ENCODE results near the gene PHC3.

The PHC3 gene

DNA sequence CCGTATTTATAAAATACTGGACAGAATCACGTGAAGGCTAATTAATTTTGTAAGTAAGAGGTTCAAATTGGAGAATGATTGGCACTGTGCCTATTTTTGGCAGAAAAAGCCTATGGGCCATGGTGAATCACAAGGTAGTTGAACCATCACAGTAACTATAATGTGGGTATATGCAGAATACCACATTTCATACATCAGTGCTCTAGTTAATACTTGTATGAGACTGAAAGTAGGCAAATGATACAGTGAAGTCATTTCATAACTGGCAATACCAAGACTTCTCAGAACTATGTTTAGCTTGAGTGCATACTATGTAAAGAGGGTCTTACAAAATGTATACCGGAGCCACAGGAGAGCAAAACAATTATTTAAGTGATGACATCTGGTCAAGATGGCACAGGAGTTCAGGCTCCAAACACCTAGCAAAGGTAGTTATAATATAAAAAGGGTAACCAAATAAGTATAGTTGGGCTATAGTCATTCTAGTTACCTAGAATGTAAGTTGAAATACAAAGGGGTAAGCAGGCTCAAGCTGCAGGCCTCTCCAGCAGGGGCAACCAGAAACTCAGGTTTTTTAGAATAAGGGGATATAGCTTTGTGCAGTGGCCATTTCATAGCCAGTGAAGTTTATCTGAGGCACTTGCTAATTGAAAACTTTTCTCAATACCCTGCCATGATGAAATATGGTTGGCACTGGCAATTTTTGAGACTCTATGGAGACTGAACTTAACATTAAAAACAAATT, 124.7 kb downstream of the PHC3 start:
- TF ChIP-seq, protein P1, sequence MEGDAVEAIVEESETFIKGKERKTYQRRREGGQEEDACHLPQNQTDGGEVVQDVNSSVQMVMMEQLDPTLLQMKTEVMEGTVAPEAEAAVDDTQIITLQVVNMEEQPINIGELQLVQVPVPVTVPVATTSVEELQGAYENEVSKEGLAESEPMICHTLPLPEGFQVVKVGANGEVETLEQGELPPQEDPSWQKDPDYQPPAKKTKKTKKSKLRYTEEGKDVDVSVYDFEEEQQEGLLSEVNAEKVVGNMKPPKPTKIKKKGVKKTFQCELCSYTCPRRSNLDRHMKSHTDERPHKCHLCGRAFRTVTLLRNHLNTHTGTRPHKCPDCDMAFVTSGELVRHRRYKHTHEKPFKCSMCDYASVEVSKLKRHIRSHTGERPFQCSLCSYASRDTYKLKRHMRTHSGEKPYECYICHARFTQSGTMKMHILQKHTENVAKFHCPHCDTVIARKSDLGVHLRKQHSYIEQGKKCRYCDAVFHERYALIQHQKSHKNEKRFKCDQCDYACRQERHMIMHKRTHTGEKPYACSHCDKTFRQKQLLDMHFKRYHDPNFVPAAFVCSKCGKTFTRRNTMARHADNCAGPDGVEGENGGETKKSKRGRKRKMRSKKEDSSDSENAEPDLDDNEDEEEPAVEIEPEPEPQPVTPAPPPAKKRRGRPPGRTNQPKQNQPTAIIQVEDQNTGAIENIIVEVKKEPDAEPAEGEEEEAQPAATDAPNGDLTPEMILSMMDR (conservative IDR thresholded peaks at IDR 0.05; ENCODE audit: low read depth, low read length): no peak
- no peak for DNase-seq (ENCODE audit: low read depth)
- no peak overlapping the region for H3K4me3 ChIP-seq (ENCODE audit: low read depth, low read length)

DNA sequence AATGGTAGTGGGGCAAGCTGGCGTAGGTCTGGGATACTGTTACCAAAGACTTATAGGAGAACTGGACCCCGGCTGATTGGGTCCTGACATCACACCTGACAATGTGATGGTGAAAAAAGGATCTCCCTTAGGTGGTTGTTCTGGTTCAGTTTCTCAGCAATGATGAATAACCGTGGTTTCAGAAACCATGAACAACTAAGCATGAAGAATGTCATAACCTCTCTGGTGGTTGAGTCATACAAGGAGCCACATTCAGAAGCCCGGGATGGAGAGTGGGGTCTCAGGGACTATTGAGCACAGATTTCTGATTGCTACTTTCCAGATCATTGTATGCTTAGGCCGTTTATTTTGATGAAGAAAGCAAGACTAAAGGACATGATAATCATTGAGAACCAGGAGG, 126.3 kb downstream of the PHC3 start:
- H3K4me3 ChIP-seq (ENCODE audit: low read depth, low read length): no peak overlapping the region
- DNase-seq (ENCODE audit: low read depth): peak; percentile 37
- TF ChIP-seq, protein P1 (conservative IDR thresholded peaks at IDR 0.05; ENCODE audit: low read depth, low read length): no peak

DNA sequence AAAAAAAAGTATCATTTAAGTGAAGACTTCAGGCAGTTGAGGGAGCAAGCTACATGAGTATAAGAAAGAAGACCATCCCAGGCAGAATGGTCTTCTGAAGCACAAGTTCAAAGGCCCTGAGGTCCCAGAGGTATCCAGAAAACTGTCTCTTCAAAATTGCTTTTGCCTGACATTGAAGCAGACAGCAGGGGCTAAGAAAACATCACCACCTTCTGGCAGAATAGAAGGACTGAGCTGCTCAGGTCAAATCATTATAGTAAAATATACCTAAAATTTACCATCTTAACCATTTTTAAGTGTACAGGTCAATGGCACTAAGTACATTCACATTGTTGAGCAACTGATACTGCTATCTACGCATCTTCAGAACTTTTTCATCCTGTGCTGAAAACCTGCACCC, 127.3 kb downstream of the PHC3 start:
- DNase-seq (ENCODE audit: low read depth): peak; percentile 46
- TF ChIP-seq, protein P1 (conservative IDR thresholded peaks at IDR 0.05; ENCODE audit: low read depth, low read length): peak; percentile 60
- no peak overlapping the region for H3K4me3 ChIP-seq (ENCODE audit: low read depth, low read length)

DNA sequence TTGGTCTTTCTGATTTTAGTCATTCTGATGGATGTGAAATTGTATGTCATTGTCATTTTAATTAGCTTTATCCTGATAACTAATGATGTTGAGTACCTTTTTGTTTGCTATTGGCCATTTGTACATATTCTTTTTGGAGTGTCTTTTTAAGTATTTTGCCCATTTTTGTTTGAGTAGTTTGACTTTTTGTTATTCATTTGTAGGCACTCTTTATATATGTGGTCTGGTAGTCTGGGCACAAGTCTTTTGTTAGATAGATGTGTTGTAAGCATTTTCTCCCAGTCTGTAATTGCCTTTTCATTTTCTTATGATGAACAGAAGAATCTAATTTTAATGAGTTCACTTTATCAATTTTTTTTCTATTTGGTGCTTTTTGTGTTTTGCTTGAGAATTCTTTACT, 129.1 kb downstream of the PHC3 start:
- DNase-seq (ENCODE audit: low read depth): no peak
- TF ChIP-seq, protein P1 (conservative IDR thresholded peaks at IDR 0.05; ENCODE audit: low read depth, low read length): no peak
- H3K4me3 ChIP-seq (ENCODE audit: low read depth, low read length): no peak overlapping the region

DNA sequence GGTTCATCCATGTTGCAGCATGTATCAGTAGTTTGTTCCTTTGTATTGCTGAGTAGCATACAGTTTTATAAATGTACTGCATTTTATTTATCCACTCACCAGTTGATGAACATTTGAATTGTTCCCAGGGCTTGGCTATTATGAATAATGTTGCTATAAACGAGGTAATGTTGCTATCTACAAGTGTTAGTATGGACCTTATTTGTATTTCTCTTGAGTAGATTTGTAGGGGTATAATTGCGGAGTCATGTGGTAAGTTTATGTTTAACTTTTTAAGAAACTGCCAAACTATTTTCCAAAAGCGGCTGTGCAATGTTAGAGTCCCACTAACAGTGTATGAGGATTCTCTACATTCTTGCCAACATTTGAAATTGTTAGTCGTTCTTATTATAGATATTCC, 130.8 kb downstream of the PHC3 start:
- DNase-seq (ENCODE audit: low read depth): no peak
- no peak overlapping the region for H3K4me3 ChIP-seq (ENCODE audit: low read depth, low read length)
- TF ChIP-seq, protein P1 (conservative IDR thresholded peaks at IDR 0.05; ENCODE audit: low read depth, low read length): no peak

DNA sequence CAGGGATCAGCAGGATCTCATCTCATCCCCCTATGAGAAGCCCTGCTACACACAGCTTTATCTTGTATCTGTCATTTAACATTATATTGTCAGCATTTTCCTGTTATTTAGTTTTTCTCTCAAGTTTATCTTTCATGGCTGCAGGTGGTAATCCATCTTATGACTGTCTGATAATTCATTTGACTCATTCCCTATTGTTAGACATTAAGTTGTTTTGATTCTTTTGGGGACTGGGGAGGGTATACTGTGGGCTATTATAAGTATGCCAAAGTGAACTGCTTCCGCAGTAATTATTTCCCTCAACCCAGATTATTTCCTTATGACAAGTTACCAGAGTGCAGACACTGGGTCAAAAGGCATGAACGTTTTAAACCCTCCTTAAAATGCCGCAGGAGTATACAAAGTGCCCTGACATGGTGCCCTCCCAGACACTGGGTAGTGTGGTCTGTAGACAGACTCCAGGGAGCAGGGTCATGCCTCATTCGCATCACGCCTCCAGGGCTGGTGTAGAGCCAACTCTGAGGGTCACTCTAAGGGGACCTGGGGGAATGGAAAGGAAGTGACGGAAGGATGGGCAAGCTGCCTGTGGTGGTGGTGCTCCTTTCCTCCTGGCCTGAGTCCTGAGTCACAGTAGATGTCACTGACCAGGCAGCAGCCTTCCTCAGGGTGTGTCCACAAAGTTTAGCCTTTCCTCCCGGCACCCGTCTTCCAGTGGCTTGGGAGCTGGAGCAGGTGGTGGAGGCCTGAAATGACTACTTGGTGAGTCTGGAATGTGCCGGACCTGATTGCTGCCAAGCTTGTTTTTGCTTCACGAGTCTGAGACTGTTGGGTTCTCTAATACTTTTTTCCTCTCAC, 132.2 kb downstream of the PHC3 start:
- peak; percentile 38 for DNase-seq (ENCODE audit: low read depth)
- no peak overlapping the region for H3K4me3 ChIP-seq (ENCODE audit: low read depth, low read length)
- TF ChIP-seq, protein P1 (conservative IDR thresholded peaks at IDR 0.05; ENCODE audit: low read depth, low read length): no peak

Data from choroid plexus epithelial cell (primary cell).